ENCODE measurements around the gene SLC38A10.
A peak's percentile ranks its signal among the peaks of the same experiment; 100 is the strongest.
"Not testable (repeated sequence)": the region's sequence is repeated elsewhere in the genome, so short reads cannot be mapped to it uniquely, and the experiment has no call there.

Gene SLC38A10

DNA sequence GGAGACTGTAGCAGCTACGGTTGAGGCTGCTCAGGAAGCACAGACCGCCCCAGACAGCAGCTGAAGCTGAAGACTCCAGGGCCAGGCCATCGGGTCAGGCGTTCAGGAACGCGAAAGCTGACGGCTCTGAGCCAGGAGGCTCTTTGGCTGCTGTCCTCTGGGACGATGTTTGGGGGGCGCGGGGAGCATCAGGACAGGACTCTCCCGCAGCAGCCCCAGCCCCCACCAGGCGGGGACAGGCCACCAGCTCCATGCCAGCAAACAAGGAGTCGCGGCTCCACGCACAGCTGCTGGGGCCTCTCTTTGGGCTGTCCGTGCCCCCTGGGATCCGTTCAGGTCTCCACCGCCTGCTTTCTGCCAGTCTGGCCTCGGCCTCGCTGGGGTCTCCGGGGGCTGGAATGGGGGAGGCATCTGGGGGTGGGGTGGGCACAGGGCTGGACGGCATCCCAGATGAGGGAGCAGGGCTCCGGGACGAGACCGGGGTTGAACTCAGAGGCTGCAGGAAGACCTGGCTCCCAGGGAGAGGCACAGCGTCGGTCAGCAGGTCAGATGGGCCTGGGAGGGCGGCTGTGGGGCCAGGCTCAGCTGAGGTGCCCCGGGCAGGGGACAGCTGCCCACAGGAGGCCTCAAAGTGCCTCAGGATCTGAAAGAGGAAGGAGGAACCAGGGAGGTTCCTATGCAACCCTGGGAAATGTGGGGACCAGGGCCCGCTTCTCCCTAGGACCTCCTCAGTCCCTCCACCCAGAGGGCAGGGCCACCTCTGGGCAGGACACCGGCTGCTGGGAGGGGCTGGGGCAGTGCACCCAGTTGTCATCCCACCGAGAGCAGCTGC is 66.1 kb downstream of the SLC38A10 start:
- H3K27me3 ChIP-seq = no peaks in the 10 kb centered on the region
- H3K27ac ChIP-seq = no peak overlapping the region
- H3K36me3 ChIP-seq = peaks cover 59% of the 10 kb centered on the region
- no peak for TF ChIP-seq Cebpa-rat (IDR thresholded peaks at IDR 0.05)
- H3K4me1 ChIP-seq = peaks cover 1% of the 10 kb centered on the region
- H4K20me1 ChIP-seq = peaks cover 23% of the 10 kb centered on the region
- H3K4me2 ChIP-seq = no peak overlapping the region
- H3K4me3 ChIP-seq = no peak overlapping the region
- H3K9me3 ChIP-seq = peaks cover 4% of the 10 kb centered on the region; the same call in 1 of the 2 replicates
- H3K9ac ChIP-seq = no peak overlapping the region

DNA sequence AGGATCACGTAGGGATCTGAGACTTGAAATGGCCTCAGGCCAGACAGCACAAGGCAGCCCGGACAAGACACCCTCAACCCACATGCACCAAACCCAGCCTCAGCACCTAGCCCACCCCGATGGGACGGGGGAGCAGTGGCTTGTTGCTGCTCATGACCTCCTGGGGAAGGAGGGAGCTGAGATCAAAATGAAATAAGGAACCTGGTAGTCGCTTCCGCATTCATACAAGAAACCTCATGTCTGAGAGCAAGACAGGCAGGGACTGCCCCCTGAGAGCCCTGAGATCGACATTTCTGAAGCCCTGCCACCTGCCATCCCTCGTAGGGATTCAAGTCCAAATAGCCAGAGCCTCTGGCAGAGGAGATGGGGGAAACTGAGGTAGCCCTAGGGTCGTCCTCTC is 66.7 kb downstream of the SLC38A10 start:
- Histone ChIP-seq H3K36me3 (peaks cover 52% of the 10 kb centered on the region), H3K9ac (no peak overlapping the region), H3K9me3 (peaks cover 4% of the 10 kb centered on the region; the same call in 1 of the 2 replicates), H3K4me1 (peaks cover 8% of the 10 kb centered on the region), H4K20me1 (0 out of 2 replicates have a peak, but pooled peaks cover 17% of the 10 kb centered on the region), H3K27me3 (no peaks in the 10 kb centered on the region), H3K27ac (no peak overlapping the region), H3K4me2 (no peak overlapping the region), H3K4me3 (no peak overlapping the region)
- TF ChIP-seq Cebpa-rat (IDR thresholded peaks at IDR 0.05) = no peak

DNA sequence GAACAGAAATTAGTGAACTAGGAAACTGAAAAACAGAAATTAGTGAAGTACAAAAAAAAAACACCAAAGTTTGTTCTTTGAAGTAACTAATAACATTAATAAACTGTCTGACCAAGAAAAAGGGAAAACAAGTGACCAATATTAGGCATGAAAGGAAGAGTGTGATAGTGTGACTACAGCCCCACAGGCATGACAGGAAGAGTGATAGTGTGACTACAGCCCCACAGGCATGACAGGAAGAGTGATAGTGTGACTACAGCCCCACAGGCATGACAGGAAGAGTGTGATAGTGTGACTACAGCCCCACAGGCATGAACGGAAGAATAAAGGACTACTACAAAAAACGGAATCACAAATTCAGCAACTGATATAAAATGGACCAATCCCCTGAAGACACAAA is 67.5 kb downstream of the SLC38A10 start:
- not testable (repeated sequence) for H3K9me3 ChIP-seq, H3K27me3 ChIP-seq, H3K4me3 ChIP-seq, H3K9ac ChIP-seq, H3K4me2 ChIP-seq, H3K4me1 ChIP-seq, H3K27ac ChIP-seq, H4K20me1 ChIP-seq
- H3K36me3 ChIP-seq = peaks cover 44% of the 10 kb centered on the region

DNA sequence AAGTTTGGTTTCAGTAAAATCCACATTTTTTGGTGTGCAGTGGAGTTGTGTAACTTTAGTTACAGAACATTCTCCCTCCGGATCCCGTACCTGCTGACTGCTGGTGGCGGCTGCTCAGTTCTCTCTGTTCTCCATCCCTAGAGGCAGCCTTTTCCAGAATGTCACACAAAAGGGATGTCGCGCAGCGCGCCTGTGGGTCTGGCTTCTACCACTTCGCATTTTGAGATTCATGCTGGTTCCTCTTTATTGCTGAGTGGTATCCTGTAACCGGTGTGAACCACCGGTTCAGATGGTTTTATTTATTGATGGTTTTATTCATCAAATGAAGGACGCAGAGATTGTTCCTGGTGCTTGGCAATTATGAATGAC is 71.4 kb downstream of the SLC38A10 start:
- Histone ChIP-seq H3K27ac (peak overlapping the region; percentile 73), H3K36me3 (peaks cover 24% of the 10 kb centered on the region), H3K4me3 (peak overlapping the region; percentile 57), H3K27me3 (no peaks in the 10 kb centered on the region), H3K9ac (peak overlapping the region; percentile 69), H3K4me1 (peaks cover 25% of the 10 kb centered on the region), H3K4me2 (peak overlapping the region; percentile 91), H3K9me3 (peaks cover 4% of the 10 kb centered on the region; the same call in 1 of the 2 replicates), H4K20me1 (peaks cover 25% of the 10 kb centered on the region)
- TF ChIP-seq Cebpa-rat (IDR thresholded peaks at IDR 0.05) = no peak

DNA sequence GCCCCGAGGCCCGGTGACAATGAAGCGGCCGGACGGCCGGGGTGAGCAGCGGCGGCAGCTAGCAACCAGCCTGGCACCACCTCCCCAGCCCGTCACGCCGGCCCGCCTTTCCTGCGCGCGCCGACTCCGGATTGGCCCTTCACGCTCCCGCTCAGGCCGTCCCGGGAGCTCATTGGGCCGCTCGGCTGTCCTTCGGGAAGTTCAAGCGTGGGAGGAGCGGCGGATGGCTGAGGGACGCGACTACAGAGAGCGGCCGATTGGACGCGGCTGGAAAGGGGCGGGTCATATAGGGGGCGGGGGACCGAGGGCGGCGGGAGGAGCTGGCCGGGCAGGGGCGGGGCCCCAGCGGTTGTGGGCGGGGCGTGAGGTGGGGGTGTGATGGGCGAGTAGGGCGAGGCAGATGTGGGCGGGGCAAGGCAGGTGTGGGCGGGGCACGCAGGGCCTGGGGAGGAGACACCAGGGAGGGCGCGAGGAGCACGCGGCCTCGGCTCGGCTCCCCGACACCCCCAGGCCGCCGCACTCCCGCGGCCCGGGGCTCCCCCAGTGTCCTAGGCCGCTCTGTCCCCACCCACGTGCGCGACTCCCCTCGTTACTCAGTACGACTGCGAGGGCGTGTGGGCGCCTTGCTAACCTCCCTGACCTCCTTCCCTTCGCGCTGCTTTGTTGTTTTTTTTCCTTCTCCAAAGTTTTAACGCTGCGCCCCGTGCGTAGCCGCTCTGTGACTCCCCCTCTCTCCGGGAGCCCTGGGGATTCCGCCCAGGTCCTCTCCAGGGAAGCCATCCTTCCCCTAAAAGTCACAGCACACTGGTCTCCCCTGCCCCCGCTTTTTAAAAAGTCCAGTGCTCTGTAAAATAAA is 72.0 kb downstream of the SLC38A10 start, which contains the start of gene CEP131:
CEP131 (minus strand) TSS at position 60 of the 856 bp plus-strand sequence. CDS start 2,909 bp downstream, outside the sequence.
- H3K4me2 ChIP-seq = peak within 1 kb of the TSS; percentile 100
- peaks cover 25% of the 10 kb centered on the region for H4K20me1 ChIP-seq
- H3K27me3 ChIP-seq = no peaks in the 10 kb centered on the region
- H3K9ac ChIP-seq = peak within 1 kb of the TSS; percentile 88
- peaks cover 4% of the 10 kb centered on the region; the same call in 1 of the 2 replicates for H3K9me3 ChIP-seq
- peaks cover 24% of the 10 kb centered on the region for H3K36me3 ChIP-seq
- TF ChIP-seq Cebpa-rat (IDR thresholded peaks at IDR 0.05) = no peak
- peak within 1 kb of the TSS; percentile 97 for H3K4me3 ChIP-seq
- H3K4me1 ChIP-seq = peaks cover 25% of the 10 kb centered on the region
- peak within 1 kb of the TSS; percentile 79 for H3K27ac ChIP-seq

DNA sequence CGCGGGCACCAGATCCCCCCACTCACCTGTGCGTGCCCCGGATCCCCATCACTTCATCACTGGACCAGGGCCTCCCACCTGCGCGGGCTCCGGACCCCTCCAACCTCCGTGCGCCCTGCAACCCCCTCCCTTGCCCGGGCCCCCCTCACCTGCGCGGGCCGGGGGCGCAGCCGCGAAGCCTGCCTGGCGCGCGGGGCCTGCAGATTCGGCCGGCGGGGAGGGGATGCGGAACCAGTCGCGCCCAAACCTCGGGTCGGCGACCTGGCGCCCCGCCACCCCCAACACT is 72.5 kb downstream of the SLC38A10 start:
- Histone ChIP-seq H3K9me3 (peaks cover 4% of the 10 kb centered on the region; the same call in 1 of the 2 replicates), H3K4me1 (peaks cover 25% of the 10 kb centered on the region), H3K27ac (peak overlapping the region; percentile 79), H3K9ac (peak overlapping the region; percentile 88), H3K4me3 (peak overlapping the region; percentile 97), H4K20me1 (peaks cover 25% of the 10 kb centered on the region), H3K27me3 (no peaks in the 10 kb centered on the region), H3K4me2 (peak overlapping the region; percentile 100), H3K36me3 (peaks cover 26% of the 10 kb centered on the region)
- no peak for TF ChIP-seq Cebpa-rat (IDR thresholded peaks at IDR 0.05)

DNA sequence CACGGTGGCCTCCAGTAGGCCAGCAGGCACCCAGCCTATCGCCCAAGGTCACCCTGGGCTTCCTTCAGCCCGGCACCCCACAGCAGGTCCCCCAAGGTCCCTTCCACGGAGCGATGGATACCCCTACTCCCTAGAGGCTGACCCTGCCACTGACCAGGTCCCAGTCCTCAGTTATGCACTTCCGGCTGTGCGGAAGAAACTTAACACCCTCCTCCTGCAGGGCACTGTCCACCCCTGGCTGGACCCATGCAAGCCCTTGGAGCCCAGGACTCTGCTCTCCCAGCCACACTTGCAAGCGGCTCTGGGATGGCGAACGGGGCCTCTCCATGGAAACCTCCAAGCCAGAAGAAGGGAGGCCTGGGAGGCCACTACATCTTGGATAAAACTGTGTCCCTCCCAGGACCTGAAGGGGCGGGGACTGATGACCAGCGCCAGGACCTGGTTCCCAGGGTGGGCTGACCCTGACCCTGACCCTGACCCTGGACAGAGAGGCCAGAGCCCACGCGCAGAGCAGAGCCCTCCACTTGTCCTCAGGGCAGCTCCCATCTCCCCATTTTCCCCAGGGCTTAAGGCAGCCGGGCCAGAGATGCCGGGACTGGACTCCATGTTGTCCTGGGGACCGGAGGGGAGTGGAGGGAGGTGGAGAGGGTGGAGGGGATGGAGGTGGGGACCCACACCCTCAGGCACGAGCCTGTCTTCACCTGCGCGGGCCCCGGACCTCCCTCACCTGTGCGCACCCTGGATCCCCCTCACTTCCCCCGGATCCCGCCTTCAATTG is 73.1 kb downstream of the SLC38A10 start:
- Histone ChIP-seq H3K27me3 (no peaks in the 10 kb centered on the region), H3K36me3 (peaks cover 31% of the 10 kb centered on the region), H3K4me3 (peak overlapping the region; percentile 97), H3K27ac (peak overlapping the region; percentile 79), H3K4me2 (peak overlapping the region; percentile 100), H3K4me1 (peaks cover 25% of the 10 kb centered on the region), H3K9me3 (peaks cover under 1% of the 10 kb centered on the region; the same call in 1 of the 2 replicates), H4K20me1 (peaks cover 25% of the 10 kb centered on the region), H3K9ac (peak overlapping the region; percentile 88)
- TF ChIP-seq Cebpa-rat (IDR thresholded peaks at IDR 0.05) = no peak

DNA sequence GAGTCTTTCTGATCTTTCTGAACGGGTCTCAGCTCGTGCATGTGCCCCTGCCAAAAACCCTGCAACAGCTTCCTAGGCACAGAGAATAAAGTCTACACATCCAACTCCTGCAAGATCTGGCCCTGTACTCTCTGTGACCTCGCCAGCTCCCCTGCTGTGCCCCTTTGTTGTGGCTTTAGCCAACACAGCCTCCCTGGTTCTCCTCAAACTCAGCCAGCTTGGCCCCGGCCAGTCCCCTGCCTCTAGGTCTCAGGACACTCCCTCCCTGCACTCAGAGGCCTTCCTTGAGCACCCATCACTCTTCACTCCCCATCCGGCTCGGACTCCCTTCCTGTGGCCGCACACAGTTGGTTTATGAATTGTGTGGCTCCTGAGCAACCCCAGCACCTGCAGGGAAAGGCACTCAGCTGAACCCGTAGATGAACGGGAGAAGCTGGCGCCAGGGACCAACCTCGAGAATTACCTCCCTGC is 73.7 kb downstream of the SLC38A10 start:
- H3K9ac ChIP-seq = peak overlapping the region; percentile 88
- H3K27ac ChIP-seq = no peak overlapping the region
- peaks cover 25% of the 10 kb centered on the region for H3K4me1 ChIP-seq
- peak overlapping the region; percentile 100 for H3K4me2 ChIP-seq
- H3K9me3 ChIP-seq = no peaks in the 10 kb centered on the region
- H3K4me3 ChIP-seq = peak overlapping the region; percentile 97
- no peak for TF ChIP-seq Cebpa-rat (IDR thresholded peaks at IDR 0.05)
- H4K20me1 ChIP-seq = peaks cover 25% of the 10 kb centered on the region
- H3K36me3 ChIP-seq = peaks cover 38% of the 10 kb centered on the region
- no peaks in the 10 kb centered on the region for H3K27me3 ChIP-seq

DNA sequence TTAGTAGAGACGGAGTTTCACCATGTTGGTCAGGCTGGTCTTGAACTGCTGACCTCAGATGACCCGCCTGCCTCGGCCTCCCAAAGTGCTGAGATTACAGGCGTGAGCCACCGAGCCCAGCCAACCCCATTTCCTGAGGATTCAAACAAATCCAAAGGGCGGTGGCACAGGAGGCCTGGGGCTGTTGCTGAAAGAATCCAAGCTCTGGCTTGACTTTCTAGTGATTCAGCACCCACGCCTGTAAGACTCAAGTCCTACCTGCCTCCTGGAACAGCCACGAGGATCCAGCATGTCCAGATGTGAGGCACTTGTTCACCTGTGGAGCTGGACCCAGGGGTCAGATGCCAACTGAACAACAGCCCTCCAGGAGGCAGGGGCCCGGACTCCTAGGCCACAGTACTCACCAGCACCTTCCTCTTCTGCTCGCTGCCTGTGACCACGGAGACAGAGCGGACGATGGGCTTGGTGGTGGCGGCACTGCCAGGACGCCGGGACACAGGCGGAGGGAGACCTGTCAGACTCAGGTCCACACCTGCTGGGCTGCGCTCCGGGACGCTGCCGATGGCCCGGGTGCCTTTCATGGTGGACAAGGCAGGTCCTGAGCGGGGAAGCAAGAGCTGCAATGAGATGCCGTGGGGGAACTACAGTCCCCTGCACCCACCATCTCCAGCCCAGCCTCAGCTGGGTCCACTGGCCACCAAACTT is 75.5 kb downstream of the SLC38A10 start:
- Histone ChIP-seq H3K9ac (no peak overlapping the region), H3K4me1 (peaks cover 25% of the 10 kb centered on the region), H3K36me3 (peaks cover 52% of the 10 kb centered on the region), H4K20me1 (peaks cover 25% of the 10 kb centered on the region), H3K4me3 (no peak overlapping the region), H3K9me3 (no peaks in the 10 kb centered on the region), H3K4me2 (no peak overlapping the region), H3K27ac (no peak overlapping the region), H3K27me3 (no peaks in the 10 kb centered on the region)
- no peak for TF ChIP-seq Cebpa-rat (IDR thresholded peaks at IDR 0.05)
